GM21529 (cell line): ENCODE results near the gene LRRC8C.

Experiments used
- ATAC-seq: cut with Tn5 transposase; IDR thresholded peaks from one replicate; pipeline ENCODE4 v1.9.1; 2021; ENCODE audit not compliant: unreplicated experiment

The LRRC8C gene

DNA sequence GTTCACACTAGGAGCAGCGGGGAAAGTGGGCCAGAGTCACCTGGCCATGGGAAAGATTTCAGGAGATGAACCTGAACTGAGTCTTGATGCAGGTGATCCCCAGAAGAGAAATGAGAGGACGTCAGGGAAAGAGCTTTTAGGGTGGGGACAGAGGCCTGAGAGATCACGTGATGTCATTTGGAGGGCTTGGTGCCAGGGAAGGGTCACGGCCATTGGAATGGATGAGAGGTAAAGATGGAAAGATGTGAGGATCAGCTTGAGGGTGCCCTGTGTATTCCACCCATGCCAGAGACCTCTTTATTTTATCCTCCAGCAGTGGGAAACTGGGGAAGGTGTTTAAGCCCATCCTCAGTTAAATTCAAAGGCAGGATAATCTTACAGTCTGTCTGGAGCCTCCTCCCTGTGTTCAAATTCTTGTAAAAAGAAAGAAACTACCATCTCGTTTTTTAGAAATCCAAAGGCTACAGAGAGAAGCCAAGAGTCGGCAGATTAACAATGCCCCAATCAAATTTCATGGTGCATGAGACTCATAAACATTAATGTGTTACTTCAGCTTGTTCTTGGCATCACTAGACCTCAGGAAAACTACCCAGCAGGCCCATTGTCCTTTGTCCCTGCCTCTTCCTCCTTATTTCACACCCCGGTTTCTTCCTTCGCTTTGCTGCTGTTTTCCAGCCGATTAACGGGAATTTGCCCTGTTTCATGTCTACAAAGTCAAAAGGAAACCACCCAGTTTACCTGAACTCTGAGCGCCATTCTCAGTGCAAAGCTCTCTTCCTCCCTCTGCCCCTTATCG, 94.8 kb downstream of the LRRC8C start:
- ATAC-seq: no peak

DNA sequence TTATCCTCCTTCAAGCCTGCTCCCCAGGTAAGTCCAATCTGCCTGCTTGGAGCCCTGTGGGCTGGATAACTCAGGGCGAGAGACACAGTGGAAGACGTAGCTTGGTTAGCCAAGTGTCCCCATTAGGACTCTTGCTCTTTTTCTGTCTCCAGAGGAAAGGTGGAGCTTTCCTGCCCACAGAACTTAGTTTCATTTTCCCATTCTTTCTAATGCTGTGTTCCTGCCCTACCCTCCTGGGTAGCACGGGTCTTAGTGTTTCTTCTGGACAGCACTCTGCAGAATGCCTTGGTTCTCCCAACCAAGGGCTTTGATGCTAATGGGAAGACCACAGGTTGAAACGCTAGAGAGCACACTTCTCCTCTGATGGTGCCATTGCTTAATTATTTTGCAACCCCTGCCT, 95.5 kb downstream of the LRRC8C start:
- ATAC-seq: no peak

DNA sequence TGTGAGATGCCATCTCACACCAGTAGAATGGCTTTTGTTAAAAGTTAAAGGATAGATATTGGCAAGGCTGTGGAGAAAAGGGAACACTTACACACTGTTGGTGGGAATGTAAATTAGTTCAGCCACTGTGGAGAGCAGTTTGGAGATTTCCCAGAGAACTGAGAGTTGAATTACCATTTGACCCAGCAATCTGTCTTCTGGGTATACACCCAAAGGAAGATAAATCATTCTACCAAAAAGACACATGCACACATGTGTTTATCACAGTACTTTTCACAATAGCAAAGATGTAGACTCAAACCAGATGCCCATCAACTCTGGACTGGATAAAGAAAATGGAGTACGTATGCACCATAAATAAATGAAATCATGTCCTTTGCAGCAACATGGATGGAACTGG, 99.3 kb downstream of the LRRC8C start:
- no peak for ATAC-seq

DNA sequence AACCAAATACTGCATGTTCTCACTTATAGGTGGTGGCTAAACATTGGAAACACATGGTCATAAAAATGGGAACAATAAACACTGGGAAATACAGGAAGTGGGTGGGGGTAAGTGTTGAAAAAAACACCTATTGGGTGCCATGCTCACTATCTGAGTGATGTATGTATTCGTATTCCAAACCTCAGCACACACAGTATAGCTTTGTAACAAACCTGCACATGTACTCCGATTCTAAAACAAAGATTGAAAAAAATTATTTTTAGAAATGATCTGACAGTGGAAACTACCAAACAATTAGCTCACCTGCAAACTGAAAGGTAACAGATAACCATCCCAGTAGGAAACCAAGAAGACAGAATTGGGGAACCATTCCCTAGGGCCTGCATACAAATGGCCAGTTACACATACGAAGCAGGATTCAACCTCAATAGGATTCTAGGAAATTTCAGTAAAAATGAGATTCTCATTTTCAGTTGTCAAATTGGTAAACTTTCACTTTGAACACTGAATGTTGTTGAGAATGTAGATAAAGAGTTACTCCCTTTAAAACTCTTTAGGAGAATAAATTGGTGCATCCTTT, 99.8 kb downstream of the LRRC8C start:
- no peak for ATAC-seq

DNA sequence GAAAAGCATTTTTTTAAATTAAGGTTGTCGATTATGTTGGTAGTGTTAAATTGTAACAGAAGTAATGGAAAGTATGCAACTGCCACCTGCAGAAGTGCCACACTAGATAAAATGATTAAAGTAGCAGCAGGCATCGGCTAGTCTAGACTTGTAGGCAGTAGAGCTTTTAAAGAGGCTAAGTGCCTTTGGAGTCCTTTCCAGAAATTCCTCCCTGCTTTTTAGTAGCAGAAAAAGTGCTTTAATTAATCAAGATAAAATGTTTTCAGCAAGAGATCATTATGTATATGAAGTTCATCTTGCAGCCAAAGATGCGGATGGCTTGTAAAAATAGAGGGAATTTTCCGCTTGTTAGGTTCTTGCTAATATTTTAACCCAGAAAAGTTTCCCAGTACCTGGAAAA, 100.8 kb downstream of the LRRC8C start:
- ATAC-seq: no peak

DNA sequence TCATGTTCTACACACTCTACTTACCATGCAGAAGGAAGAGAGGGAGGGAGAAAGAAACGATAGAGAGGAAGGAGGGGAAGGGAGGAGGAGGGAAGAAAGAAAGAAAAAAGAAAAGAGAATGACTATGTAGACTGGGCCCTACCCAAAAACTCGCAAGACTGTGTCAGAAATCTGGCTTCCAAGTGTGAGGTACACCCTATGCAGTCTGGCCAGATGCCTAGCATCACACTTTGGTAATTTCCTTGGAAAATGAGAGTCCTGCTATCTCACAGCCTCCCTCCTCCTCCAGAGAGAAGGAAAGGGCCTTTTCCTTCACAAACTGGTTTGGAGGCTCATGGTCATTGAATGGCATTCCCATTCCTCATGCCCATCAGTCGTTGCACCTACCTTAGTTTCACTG, 101.5 kb downstream of the LRRC8C start:
- no peak for ATAC-seq

DNA sequence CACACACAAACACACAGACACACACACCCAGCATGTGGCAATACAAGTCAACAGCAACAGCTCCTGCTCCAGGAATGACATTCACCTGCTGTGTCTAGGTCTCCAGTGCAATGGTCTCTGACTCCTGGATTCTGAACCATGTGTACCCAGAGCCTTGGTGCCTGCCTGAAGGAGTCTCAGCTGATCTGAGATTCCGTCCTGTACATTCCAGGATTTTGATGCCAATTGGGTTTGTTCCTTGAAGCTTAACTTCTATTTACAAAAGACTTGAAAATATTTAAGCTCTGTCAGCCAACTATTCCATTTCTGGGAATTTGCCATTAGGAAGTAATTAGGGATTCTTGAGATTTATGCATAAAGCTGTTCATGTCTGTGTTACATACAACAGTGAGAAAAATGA, 102.6 kb downstream of the LRRC8C start:
- ATAC-seq: no peak

DNA sequence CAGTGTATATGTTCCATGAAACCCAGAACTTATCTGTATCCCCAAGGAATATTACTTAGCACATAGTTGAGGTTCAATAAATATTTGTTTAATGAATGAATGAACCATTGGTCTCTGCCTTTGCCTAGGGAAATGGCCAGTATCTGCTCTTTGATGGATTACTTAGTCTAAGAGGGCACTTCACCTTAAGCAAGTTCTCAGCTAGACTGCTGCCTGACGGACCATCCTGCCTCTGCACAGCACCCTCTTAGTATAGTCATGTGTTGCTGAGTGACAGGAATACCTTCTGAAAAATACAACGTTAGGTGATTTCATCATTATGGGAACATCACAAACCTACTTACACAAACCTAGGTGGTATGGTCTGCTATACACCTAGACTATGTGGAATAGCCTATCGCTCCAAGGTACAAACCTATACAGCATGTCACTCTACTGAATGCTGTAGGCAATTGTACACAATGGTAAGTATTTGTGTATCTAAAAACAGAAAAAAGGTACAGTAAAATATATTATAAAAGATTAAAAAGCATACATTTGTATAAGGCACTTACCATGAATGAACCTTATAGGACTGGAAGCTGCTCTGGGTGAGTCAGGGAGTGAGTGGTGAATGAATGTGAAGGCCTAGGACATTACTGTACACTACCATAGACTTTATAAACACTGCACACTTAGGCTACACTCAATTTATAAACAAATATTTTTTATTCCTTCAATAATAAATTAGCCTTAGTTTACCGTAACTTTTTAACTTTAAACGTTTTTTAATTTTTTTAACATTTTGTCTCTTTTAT, 104.2 kb downstream of the LRRC8C start:
- ATAC-seq: no peak

DNA sequence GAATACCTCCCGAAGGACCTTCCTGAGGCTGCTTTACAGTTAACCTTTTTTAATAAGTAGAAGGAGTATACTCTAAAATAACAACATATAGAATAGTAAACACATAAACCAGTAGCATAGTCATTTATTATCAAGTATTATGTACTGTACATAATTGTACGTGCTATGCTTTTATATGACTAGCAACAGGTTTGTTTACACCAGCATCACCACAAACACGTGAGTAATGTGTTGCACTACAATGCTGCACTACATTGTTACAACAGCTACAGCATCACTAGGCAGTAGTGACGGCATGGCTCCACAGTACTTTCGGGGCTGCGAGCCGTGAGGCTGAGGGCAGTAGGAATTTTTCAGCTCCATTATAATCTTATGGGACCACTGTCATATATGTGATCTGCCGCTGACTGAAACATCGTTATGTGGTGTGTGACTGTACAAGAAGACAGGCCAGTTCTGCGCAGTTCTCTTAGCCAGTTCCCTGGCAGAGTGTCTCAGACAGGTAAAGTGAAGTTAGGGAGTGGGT, 105.1 kb downstream of the LRRC8C start:
- ATAC-seq: no peak

DNA sequence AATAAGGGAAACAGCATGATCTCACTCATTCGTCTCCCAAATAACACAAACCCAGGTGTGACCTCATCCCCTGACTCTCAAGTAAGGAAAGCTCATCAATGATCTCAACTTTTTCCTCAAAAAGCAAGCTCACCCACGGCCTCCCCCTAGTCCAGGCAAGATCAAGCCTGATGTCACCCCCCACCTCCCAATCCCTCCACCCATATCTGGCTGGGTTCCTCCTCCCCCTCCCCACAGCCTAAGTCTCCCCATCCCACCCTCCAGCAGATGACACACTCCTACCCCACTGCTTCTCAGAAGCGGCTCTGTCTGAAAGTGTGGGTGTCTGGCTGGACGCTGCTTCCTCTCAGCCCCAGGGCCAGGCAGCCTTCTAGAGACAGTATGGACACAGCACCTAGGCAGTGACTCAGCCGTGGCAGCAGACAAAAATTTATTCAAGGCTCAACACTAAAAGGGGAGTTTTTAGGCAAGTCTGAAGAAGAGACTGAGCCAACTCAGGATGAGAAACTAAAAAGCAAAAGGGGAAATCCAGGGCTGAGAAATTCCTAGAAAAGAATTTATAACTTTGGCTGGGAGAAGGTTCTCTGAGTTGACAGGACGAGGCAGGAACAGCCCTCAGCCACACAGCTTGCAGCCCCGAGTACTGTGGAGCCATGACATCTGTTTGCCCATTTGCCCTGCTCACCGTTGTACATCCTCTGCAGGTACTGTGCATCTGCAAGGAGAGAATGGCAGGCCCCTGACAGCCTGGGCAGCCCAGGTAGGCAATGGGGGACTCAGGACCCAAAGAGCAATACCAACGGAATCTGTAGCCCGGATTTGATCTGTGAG, 106.3 kb downstream of the LRRC8C start:
- peak; percentile 67 for ATAC-seq

DNA sequence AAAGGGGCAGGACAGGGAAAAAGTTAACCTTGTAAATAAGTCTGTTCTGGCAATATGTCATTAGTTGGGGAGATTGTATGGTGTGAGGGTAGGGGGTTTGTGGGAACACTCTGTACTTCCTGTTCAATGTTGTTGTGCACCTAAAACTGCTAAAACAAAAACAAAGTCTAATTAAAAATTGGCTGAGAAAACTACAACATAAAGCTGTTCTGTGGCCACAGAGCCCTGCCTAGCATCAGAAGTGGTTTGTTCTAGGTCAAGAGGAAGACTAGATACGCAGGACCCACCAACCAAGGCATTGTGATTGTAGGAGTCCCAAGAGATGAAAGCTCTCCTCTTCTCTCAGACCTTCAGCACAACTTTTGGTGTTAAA, 106.9 kb downstream of the LRRC8C start:
- ATAC-seq: no peak

DNA sequence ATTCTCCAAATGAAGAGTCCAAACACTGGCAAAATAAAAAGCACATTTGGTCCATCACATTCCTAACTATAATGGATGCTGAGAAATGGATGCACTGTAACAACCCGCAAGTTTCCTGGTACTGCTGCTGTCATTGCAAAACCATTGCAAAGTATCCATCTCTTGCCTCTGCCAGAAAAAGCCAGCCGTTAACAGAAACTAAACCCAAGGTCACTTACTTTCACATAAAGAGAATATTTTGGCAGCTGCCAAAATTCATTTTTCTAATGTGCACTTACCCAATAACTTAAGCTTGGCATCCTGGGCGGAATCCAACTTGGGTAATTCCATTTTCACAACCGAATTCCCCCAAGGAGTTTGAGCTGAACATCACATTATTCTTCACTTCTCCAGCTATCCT, 110.9 kb downstream of the LRRC8C start:
- ATAC-seq: no peak

DNA sequence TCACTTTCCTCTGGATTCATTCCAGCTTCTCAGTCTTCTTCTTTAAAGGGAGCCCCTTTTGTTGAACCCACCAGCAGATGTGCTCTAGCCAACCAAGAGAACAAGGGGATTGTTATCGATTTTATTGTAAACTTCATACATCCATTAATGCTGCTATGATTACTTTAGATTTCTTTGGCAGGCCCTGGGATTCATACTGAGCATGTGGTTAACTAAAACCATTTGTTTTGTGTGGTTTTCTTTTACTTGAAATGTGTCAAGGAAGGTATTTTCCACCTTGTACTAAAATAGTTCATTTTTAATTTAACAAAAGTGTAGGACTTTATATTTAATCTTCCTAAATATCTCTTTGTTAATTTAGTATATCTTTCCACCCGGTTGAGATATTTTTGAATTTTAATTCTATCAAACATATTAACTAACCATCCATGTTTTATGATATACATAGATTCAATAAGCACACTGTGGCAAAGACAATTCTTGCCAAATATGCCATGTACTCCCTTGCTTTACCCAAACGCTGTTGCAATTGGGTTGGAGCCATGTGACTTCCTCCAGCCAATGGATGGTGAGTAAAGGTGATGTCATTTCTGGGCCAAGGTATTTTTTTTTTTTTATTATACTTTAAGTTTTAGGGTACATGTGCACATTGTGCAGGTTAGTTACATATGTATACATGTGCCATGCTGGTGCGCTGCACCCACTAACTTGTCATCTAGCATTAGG, 113.7 kb downstream of the LRRC8C start:
- ATAC-seq: no peak

DNA sequence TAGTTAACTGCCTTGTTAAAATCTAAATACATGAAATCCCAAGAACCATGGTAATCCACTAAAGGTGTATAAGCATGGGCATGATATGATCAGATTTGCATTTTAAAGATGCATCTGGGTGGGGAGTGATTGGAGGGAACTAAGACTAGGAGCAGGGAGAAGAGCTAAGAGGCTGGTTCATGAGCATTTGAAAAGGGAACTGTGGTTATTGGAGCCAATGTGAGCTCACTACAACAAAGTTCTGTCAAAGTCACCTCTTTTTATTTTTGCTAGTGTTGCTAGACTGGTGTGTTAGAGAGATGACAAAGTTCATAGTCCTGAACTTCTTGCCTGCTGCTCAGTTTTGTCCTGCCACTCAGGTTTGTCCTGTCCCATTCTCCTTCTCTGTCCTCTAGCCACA, 120.8 kb downstream of the LRRC8C start:
- no peak for ATAC-seq

DNA sequence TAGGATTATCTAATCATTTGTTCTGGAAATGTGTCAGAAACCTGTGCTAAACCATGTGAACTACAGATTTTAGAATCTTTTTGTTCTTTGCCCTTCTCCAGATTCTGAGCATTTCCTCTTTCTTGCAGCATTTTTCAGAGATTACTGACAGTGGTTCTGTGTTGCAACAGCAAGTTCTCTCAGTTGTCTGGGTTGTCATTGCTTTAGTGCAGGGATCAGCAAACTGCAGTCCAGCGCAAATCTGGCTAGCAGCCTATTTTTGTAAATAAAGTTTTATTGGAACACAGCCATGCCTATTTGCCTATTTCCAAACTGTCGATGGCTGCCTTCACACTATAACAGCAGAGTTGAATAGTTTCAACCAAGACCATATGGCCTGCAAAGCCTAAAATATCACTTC, 121.6 kb downstream of the LRRC8C start:
- no peak for ATAC-seq

DNA sequence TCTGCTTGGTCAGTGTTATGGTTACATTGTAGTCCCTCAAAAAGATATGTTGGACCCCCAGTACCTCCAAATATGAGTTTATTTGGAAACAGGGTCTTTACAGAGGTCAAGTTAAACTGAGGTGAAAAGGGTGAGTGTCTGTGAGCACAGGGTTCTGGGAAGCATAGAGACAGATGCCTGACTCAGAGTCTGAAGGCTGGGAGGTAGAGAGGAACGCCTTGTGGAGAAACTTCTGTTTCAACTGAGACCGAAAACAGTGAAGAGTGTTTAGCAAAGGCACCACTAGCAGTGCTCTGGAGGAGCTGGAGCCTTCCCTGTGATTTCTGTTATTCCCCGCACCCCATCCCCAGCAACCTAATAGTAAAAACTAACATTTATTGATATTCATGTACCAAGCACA, 122.7 kb downstream of the LRRC8C start:
- ATAC-seq: no peak

DNA sequence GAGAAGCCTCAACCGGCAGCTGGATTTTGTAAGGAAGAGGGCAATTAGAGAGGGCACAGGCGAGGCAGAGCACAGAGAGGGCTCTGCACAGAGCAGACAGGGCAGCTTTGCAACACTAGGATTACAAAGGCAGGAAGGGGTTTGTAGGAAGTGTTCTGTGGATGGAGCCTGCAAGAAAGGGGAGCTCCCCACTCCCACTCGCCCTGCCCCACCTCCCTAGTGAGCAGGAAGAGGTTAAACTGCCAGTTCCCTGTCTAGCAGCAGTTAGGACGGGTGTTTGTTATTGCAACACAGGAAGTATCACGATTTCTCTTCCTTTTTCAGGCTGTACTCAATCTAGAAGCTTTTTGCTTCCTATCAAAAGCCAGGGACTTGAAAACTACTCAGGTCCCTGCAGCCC, 124.6 kb downstream of the LRRC8C start:
- peak; percentile 63 for ATAC-seq

DNA sequence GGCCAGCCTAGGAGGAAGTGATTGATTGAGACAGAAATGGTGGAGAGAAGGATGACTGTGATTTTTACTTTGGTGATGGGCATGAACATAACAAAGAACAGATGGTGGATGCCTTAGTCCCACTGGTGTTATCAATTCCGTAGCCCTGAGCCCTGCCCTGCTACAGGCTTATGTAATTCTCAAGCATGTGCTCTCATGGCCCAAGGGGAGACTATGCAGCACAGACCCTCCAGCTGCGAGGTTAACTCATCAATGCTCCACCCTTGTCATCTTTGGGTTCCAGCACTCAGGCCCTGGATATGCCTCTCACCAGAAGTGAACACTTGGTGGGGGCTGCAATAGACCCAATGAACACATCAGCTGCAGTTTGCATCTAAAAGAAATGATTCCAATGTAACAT, 125.2 kb downstream of the LRRC8C start:
- no peak for ATAC-seq

DNA sequence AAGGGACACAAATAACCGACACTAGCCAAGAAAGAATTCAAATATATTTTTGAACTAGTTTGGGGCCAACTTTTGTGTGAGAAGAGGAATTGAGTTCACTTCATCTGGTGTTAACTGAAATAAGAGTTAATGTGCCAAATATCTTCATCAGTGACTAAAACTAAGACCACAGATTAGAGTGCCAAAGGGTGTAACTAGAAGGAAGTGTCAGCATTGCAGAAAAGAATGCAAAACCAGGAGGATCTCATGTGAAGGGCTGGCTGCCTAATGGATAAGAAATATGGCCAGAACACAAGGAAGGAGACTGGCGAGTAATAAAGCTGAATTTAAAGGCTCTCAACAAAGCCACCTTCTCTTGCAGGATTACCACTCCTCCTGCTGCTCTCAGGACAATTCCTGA, 126.1 kb downstream of the LRRC8C start:
- no peak for ATAC-seq

DNA sequence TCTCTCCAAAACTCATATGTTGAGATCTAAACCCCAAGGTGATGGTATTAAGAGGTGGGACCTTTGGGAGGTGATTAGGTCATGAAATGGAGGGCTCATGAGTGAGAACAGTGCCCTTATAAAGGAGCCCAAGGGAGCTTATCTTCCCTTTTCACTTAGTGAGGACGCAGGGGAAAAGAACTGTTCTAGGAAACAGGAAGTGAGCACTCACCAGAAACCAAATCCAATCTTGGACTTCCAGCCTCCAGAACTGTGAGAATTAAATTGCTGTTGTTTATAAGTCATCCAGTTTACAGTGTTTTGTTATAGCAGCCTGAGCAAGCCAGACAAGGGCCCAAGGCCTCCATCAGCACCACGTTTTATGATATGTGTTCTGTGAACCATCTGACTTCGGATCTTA, 127.6 kb downstream of the LRRC8C start:
- no peak for ATAC-seq
